GM12875 (cell line): ENCODE measurements around the gene SEMA3C.

ENCODE experiments used
- H3K4me3 ChIP-seq: one replicate; pipeline ENCODE4 v1.5.1; 2011; ENCODE audit warnings: low read depth, low read length, control low read depth
- TF ChIP-seq, protein P1 (sequence below): IDR thresholded peaks from 2 replicates; pipeline ENCODE4 v1.5.1; 2011; ENCODE audit warnings: low read depth, mild to moderate bottlenecking, control low read depth, inconsistent platforms, low read length, moderate library complexity, borderline replicate concordance; ENCODE audit not compliant: insufficient read depth

Gene SEMA3C

DNA sequence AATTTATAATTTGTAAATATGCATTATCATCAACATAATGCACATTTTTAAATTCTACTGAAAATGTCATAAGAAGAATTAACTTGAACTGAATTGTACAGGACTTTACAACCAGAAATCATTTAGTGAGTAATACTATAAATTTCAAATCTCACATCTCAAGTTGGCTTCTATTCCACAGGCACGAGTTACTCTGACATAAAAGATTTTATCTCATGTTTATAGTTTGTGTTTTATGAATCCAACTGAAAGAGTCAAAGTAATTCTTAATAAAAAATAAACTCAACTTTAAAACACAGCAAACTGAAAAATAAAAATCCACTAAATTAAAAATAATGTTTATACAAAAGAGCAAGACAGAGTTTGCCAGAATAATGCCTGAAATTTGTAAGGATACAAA lies 151.2 kb downstream of the SEMA3C start:
- H3K4me3 ChIP-seq, result no peak overlapping the region
- TF ChIP-seq, protein P1, sequence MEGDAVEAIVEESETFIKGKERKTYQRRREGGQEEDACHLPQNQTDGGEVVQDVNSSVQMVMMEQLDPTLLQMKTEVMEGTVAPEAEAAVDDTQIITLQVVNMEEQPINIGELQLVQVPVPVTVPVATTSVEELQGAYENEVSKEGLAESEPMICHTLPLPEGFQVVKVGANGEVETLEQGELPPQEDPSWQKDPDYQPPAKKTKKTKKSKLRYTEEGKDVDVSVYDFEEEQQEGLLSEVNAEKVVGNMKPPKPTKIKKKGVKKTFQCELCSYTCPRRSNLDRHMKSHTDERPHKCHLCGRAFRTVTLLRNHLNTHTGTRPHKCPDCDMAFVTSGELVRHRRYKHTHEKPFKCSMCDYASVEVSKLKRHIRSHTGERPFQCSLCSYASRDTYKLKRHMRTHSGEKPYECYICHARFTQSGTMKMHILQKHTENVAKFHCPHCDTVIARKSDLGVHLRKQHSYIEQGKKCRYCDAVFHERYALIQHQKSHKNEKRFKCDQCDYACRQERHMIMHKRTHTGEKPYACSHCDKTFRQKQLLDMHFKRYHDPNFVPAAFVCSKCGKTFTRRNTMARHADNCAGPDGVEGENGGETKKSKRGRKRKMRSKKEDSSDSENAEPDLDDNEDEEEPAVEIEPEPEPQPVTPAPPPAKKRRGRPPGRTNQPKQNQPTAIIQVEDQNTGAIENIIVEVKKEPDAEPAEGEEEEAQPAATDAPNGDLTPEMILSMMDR, result no peak

DNA sequence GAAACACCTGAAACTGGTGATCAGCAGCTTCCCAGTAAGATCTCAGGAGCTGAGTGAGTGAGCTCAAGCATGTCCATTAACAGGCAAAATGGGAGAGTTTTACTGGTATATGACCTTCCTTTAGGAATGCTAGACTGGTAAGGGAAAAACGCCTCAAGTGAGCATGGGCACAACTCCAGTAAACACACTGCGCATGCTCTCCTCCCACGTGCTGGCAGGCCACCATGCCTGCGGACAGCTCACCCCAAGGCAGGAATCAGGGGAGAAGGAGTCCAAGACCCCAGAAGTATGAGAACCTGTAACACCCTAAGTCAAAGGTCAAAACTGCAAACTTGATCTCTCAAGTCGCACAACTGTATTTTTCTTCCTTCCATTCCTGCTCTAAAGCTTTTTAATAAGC lies 152.1 kb downstream of the SEMA3C start:
- TF ChIP-seq, protein P1, result no peak
- H3K4me3 ChIP-seq, result no peak overlapping the region

DNA sequence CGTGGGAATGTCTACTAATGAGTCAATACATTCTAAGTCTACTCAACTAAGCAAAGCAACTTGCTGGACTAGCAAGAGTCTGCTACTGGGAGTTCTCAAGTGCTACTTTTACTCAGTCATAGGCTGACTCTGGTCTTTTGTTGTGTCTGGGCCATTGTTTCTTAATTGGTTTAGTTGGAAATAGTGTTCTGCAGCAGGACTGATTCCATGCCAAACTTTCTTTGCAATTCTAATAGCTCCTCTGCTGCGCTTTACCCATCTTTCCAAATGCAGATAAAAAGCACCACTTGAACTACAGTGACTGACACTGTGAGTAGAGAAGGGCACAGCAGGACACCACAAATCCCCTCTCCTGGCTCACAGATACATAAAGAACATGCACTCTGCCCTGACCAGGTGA lies 154.7 kb downstream of the SEMA3C start:
- H3K4me3 ChIP-seq, result no peak overlapping the region
- TF ChIP-seq, protein P1, result no peak

DNA sequence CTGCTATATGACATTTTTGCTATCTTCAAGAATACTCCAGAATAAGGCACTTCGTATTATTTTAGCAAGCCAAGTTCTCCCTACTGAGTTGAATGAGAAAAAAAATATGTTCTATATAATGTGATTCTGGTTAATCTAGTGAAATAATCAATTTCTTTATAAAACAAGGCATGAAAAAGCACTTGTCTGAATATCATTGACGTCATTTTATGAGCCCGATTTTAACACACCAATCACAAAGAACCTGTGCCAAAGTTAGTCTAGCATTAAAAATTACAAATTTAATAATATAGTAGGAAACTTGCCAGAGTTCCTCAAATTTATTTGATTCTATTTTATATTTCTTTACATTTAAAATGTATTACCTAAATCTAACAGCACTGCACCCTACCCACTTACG lies 155.1 kb downstream of the SEMA3C start:
- no peak overlapping the region for H3K4me3 ChIP-seq
- TF ChIP-seq, protein P1, result no peak

GRCh38 chr7:80763289-80763688 lies 155.6 kb downstream of the SEMA3C start:
- TF ChIP-seq, protein P1, result no peak
- H3K4me3 ChIP-seq, result no peak overlapping the region

DNA sequence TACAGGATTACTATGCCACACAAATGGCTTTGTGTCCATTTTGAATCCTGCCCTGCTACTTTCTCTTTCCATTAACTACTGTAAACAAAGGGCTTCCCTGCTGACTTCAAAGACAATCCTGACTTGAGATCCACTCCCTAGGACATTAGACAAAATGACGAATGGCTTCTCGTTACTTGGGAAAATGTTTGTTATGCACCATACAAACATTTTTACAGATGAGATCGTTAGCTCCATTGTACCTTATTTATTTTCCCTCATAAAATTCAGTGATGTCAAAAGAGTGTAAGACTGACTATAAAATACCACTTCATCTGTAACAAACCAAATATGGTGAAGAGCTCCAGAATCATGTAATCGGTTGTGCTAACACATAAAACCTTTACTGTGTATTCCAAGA lies 158.6 kb downstream of the SEMA3C start:
- TF ChIP-seq, protein P1, result no peak
- H3K4me3 ChIP-seq, result no peak overlapping the region

DNA sequence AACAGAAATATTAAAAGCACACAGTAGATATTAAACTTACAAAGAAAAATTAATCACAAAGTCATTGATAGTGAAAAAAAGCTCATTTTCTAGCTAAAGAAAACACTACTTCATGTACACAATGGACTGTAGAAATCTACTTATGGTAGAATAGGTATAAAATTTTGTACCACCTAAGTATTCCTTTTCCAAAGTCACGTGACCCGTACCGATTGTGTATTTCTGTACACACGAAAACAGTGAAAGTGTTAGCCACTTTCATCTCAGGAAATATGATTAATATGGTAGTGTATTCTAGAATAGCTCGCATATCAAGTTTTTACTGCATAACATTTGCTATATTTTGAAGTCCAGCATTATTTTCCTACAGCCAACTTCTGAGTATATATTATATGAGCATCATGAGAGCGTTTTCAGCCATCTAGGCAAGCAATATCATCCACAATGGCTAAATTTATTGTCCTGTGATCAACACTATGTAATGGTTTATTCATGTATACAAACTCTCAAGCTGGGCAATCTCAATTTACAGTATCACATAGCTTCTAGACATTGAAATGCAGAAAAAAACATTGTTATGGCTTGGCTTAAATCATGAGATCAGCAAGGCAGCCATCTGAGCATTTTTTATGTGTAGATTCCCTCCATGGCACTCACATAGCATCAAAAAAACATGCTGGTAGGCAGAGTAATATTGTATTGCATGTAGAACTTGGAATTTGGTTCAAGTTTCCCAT lies 165.7 kb downstream of the SEMA3C start:
- TF ChIP-seq, protein P1, result no peak
- no peak overlapping the region for H3K4me3 ChIP-seq
